Neuronal stem cell (in vitro differentiated cells): ENCODE results near the gene SOX8.

ENCODE experiments used
- DNase-seq: peaks from one replicate; pipeline ENCODE4 v3.0.0-alpha.2; 2013; ENCODE audit warnings: low spot score
- H2AFZ ChIP-seq: one replicate; pipeline ENCODE4 v1.6.1; 2013; ENCODE audit warnings: mild to moderate bottlenecking, low read length, inconsistent platforms
- H2AK5ac ChIP-seq: 2 replicates; pipeline ENCODE4 v1.6.1; 2013; ENCODE audit warnings: low read depth, mild to moderate bottlenecking, inconsistent platforms, low read length, moderate library complexity, mixed read lengths
- H2BK120ac ChIP-seq: 2 replicates; pipeline ENCODE4 v1.6.1; 2013; ENCODE audit warnings: low read depth, mild to moderate bottlenecking, inconsistent platforms, low read length, moderate library complexity, mixed read lengths
- H2BK12ac ChIP-seq: one replicate; pipeline ENCODE4 v1.6.1; 2013; ENCODE audit warnings: low read length, inconsistent platforms
- H2BK15ac ChIP-seq: 2 replicates; pipeline ENCODE4 v1.6.1; 2013; ENCODE audit warnings: mild to moderate bottlenecking, low read length, inconsistent platforms, mixed read lengths
- H2BK5ac ChIP-seq: one replicate; pipeline ENCODE4 v1.6.1; 2013; ENCODE audit warnings: inconsistent platforms, mild to moderate bottlenecking, low read length, moderate library complexity
- H3K14ac ChIP-seq: one replicate; pipeline ENCODE4 v1.6.1; 2013; ENCODE audit warnings: low read length, inconsistent platforms
- H3K18ac ChIP-seq: 2 replicates; pipeline ENCODE4 v1.6.1; 2013; ENCODE audit warnings: low read length, inconsistent platforms
- H3K23ac ChIP-seq: 2 replicates; pipeline ENCODE4 v1.6.1; 2013; ENCODE audit warnings: low read depth, mild to moderate bottlenecking, mixed read lengths, low read length, inconsistent platforms; ENCODE audit not compliant: poor library complexity
- H3K27ac ChIP-seq: replicated peaks from 3 replicates; pipeline ENCODE4 v1.5.1; 2013; ENCODE audit warnings: low read length, inconsistent platforms
- H3K27me3 ChIP-seq, 3 experiments: 2 replicates each; pipeline ENCODE4 v1.6.1; 2013; ENCODE audit warnings: low read length in 3 of 3, mild to moderate bottlenecking in 2 of 3, inconsistent platforms in 1 of 3, low read depth in 1 of 3, mixed read lengths in 1 of 3, moderate library complexity in 1 of 3; ENCODE audit not compliant: control insufficient read depth in 3 of 3, insufficient read depth in 3 of 3
- H3K36me3 ChIP-seq, 2 donors: replicated peaks in 1 of 2; 2 replicates each; pipeline ENCODE4 v1.6.1; 2013; ENCODE audit warnings: low read length in 2 of 2; ENCODE audit not compliant: control insufficient read depth in 2 of 2, insufficient read depth in 2 of 2
- H3K4ac ChIP-seq: 2 replicates; pipeline ENCODE4 v1.6.1; 2013; ENCODE audit warnings: inconsistent platforms, mild to moderate bottlenecking, low read length, moderate library complexity
- H3K4me1 ChIP-seq, 2 donors: 1 replicate in 1 of 2; 2 replicates in 1 of 2; pipeline ENCODE4 v1.6.1; 2013; ENCODE audit warnings: low read length in 2 of 2, low read depth in 1 of 2; ENCODE audit not compliant: control insufficient read depth in 2 of 2, insufficient read depth in 1 of 2
- H3K4me2 ChIP-seq: one replicate; pipeline ENCODE4 v1.6.1; 2013; ENCODE audit warnings: mild to moderate bottlenecking, low read length, inconsistent platforms; ENCODE audit not compliant: insufficient read depth, poor library complexity, severe bottlenecking
- H3K4me3 ChIP-seq, 2 donors: 2 replicates each; pipeline ENCODE4 v1.5.1; 2013; ENCODE audit warnings: low read length in 2 of 2, mild to moderate bottlenecking in 2 of 2, inconsistent platforms in 1 of 2, moderate library complexity in 1 of 2
- H3K79me1 ChIP-seq: one replicate; pipeline ENCODE4 v1.6.1; 2013; ENCODE audit warnings: low read depth, mild to moderate bottlenecking, inconsistent platforms, low read length, moderate library complexity
- H3K9ac ChIP-seq: one replicate; pipeline ENCODE4 v1.6.1; 2013; ENCODE audit warnings: mild to moderate bottlenecking, low read depth, low read length, inconsistent platforms; ENCODE audit not compliant: poor library complexity
- H3K9me3 ChIP-seq, 2 donors: replicated peaks in 1 of 2; 2 replicates each; pipeline versions ENCODE3 to v1.6.1; 2013; ENCODE audit warnings: low read length in 2 of 2, mild to moderate bottlenecking in 2 of 2, inconsistent platforms in 1 of 2, low read depth in 1 of 2, mixed read lengths in 1 of 2, moderate library complexity in 1 of 2; ENCODE audit not compliant: control insufficient read depth in 2 of 2, insufficient read depth in 1 of 2
- H4K8ac ChIP-seq: one replicate; pipeline ENCODE4 v1.6.1; 2013; ENCODE audit warnings: low read depth, mild to moderate bottlenecking, inconsistent platforms, low read length, moderate library complexity
- H4K91ac ChIP-seq: one replicate; pipeline ENCODE4 v1.6.1; 2013; ENCODE audit warnings: low read length, low read depth, mild to moderate bottlenecking, inconsistent platforms; ENCODE audit not compliant: poor library complexity
- WGBS, 2 donors: extraction: QIAGEN DNeasy Blood & Tissue Kit; methylation state at CpG; one replicate each; pipeline ENCODE4 v1.1.7; 2013; ENCODE audit warnings: missing lambda C conversion rate in 2 of 2, mixed read lengths in 1 of 2; ENCODE audit not compliant: insufficient read length in 2 of 2, insufficient replicate concordance in 1 of 2; ENCODE audit errors: extremely low coverage in 2 of 2; 5-methylcytosine and 5-hydroxymethylcytosine counted together

The SOX8 gene

DNA sequence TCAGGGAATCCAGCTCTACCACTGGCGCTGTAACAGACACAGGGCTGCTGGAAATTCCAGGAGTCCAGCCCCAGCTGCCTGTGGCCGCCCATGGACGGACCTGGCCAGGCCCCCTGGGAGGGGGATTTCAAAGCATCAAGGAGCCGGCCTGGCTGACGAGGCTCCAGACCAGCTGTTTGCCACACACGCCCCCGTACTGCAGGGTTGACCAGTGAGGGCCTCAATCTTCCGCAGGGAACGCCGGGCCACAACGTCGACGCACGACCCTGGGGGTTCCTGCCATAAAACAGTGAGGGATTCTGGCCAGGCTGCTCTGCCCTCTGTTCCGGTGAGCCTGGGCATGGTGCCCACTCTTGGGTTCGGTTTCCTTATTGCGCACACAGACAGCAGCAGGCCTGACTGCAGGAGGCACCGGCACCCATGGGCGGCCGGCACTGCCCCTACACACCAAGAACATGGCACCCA, 14.5 kb upstream of the SOX8 start:
- H4K8ac ChIP-seq, result no peak overlapping the region
- H2BK12ac ChIP-seq, result no peak overlapping the region
- no peak overlapping the region for H2BK120ac ChIP-seq
- no CpG with 5 or more reads among the region's 20 CpGs for WGBS, 2 donors
- H2BK5ac ChIP-seq, result peak overlapping the region; percentile 41
- H3K27ac ChIP-seq, result no peak overlapping the region
- H3K4me3 ChIP-seq, result no peak overlapping the region
- peaks cover 9 to 21% of the 10 kb centered on the region in 2 donors for H3K4me1 ChIP-seq
- peak overlapping the region; percentile 57 for H2AK5ac ChIP-seq
- DNase-seq, result no peak
- no peak overlapping the region for H3K14ac ChIP-seq
- H3K18ac ChIP-seq, result no peak overlapping the region
- H3K79me1 ChIP-seq, result peaks cover 5% of the 10 kb centered on the region
- H2AFZ ChIP-seq, result no peak overlapping the region
- no peak overlapping the region for H3K4ac ChIP-seq
- peak overlapping the region; percentile 82 for H3K23ac ChIP-seq
- H4K91ac ChIP-seq, result no peak overlapping the region
- no peak overlapping the region for H3K9ac ChIP-seq
- H3K4me2 ChIP-seq, result no peak overlapping the region
- no peak overlapping the region for H2BK15ac ChIP-seq
- peaks cover 13 to 29% of the 10 kb centered on the region in 2 donors for H3K9me3 ChIP-seq
- peaks cover 4 to 23% of the 10 kb centered on the region in 2 donors for H3K36me3 ChIP-seq
- peaks cover 0 to 8% (median 0%) of the 10 kb centered on the region in 3 experiments for H3K27me3 ChIP-seq

- Histone ChIP-seq H2AFZ (no peak overlapping the region), H3K27ac (no peak overlapping the region), H2AK5ac (peak overlapping the region; percentile 57), H3K14ac (no peak overlapping the region), H3K9me3 (peaks cover 13 to 29% of the 10 kb centered on the region in 2 donors), H3K9ac (no peak overlapping the region), H3K4ac (no peak overlapping the region), H3K27me3 (peaks cover 0 to 8% (median 0%) of the 10 kb centered on the region in 3 experiments), H2BK15ac (no peak overlapping the region), H3K23ac (no peak overlapping the region), H3K4me3 (no peak overlapping the region), H3K79me1 (peaks cover 5% of the 10 kb centered on the region), H3K36me3 (peaks cover 4 to 23% of the 10 kb centered on the region in 2 donors), H3K18ac (no peak overlapping the region), H2BK120ac (no peak overlapping the region), H2BK12ac (no peak overlapping the region), H4K8ac (no peak overlapping the region), H2BK5ac (peak overlapping the region; percentile 41), H3K4me1 (peaks cover 14 to 27% of the 10 kb centered on the region in 2 donors), H3K4me2 (no peak overlapping the region), H4K91ac (no peak overlapping the region)
- DNase-seq, result no peak
- WGBS, 2 donors, result no CpG with 5 or more reads among the region's 41 CpGs
Measured at GRCh38 chr16:967546-968295, 13.8 kb upstream of the SOX8 start.

DNA sequence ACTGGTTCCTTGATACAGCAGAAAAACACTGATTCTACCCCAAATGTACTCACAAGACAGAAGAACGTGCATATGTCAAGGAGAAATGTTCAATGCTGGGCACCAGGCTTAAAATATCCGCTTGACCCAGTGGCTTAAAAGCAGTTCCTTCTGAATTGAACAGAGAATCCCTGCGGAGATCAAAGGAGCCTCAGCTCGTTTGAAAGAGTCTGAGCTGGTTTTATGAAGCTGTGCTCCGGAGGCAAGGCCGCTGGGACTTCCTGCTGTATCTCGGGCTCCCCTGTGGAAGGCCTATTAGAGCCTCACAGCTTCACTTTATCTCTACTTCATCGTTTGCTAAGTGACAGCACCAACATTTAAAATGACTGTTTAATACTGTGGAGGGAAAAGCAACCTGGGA, 12.9 kb upstream of the SOX8 start:
- H3K9ac ChIP-seq, result no peak overlapping the region
- peaks cover 9 to 29% of the 10 kb centered on the region in 2 donors for H3K9me3 ChIP-seq
- H3K27me3 ChIP-seq, result peaks cover 0 to 8% (median 0%) of the 10 kb centered on the region in 3 experiments
- H3K4ac ChIP-seq, result no peak overlapping the region
- H2AK5ac ChIP-seq, result no peak overlapping the region
- H3K18ac ChIP-seq, result no peak overlapping the region
- DNase-seq, result no peak
- WGBS, 2 donors, result no CpG with 5 or more reads among the region's 8 CpGs
- H3K79me1 ChIP-seq, result peaks cover 5% of the 10 kb centered on the region
- H4K8ac ChIP-seq, result no peak overlapping the region
- H3K23ac ChIP-seq, result no peak overlapping the region
- no peak overlapping the region for H2BK12ac ChIP-seq
- no peak overlapping the region for H2AFZ ChIP-seq
- H3K27ac ChIP-seq, result no peak overlapping the region
- H2BK5ac ChIP-seq, result no peak overlapping the region
- H4K91ac ChIP-seq, result no peak overlapping the region
- H2BK15ac ChIP-seq, result no peak overlapping the region
- H3K36me3 ChIP-seq, result peaks cover 4 to 23% of the 10 kb centered on the region in 2 donors
- H3K4me2 ChIP-seq, result no peak overlapping the region
- H3K14ac ChIP-seq, result no peak overlapping the region
- no peak overlapping the region for H3K4me3 ChIP-seq
- peaks cover 15 to 27% of the 10 kb centered on the region in 2 donors for H3K4me1 ChIP-seq
- H2BK120ac ChIP-seq, result no peak overlapping the region
